HEK293 (cell line): ENCODE data around the gene KMO.

ENCODE experiments used
- CTCF ChIA-PET: fragments of 350-600 bp; formaldehyde crosslinking; extraction: SDS; loops from one replicate; lab custom pipeline; 2021; ENCODE audit warnings: antibody characterized with exemption; lab: Yijun Ruan, JAX
- POLR2A ChIA-PET: fragments of 300-600 bp; formaldehyde crosslinking; extraction: SDS; loops from one replicate; lab custom pipeline; 2020; ENCODE audit warnings: antibody characterized with exemption, inconsistent platforms; lab: Yijun Ruan, JAX
- H3K27ac ChIP-seq: fragments of 200-500 bp; sonication (Bioruptor generic); 2 replicates; pipeline ENCODE4 v1.5.1; 2014; ENCODE audit warnings: low read depth, low read length, control low read depth, inconsistent platforms; ENCODE audit errors: extremely low read depth
- H3K36me3 ChIP-seq, 2 experiments: fragments of 200-500 bp in 1 of 2; sonication (Bioruptor generic) in 1 of 2; 1 replicate in 1 of 2; 2 replicates in 1 of 2; pipeline ENCODE4 v1.5.1; 2014 to 2017; ENCODE audit warnings: inconsistent platforms in 2 of 2, low read length in 2 of 2; ENCODE audit not compliant: control insufficient read depth in 2 of 2, insufficient read depth in 1 of 2
- H3K4me1 ChIP-seq: fragments of 200-500 bp; sonication (Bioruptor generic); 2 replicates; pipeline ENCODE4 v1.5.1; 2014; ENCODE audit warnings: mild to moderate bottlenecking, low read length, inconsistent platforms; ENCODE audit not compliant: control insufficient read depth, insufficient read depth
- H3K4me3 ChIP-seq: 2 replicates; pipeline ENCODE4 v1.5.1; 2011; ENCODE audit warnings: low read depth, mild to moderate bottlenecking, control low read depth, low read length, moderate library complexity
- H3K9me3 ChIP-seq: fragments of 200-500 bp; sonication (Bioruptor generic); 2 replicates; pipeline ENCODE4 v1.5.1; 2014; ENCODE audit warnings: low read depth, low read length, inconsistent platforms; ENCODE audit not compliant: control insufficient read depth, insufficient read depth
- AEBP2 ChIP-seq: fragments of 450-650 bp; formaldehyde crosslinking; IDR thresholded peaks from 2 replicates; pipeline ENCODE4 v1.5.1; 2016; ENCODE audit warnings: missing biosample characterization, missing genetic modification characterization, borderline replicate concordance
- BCL11A ChIP-seq: fragments of 450-650 bp; formaldehyde crosslinking; IDR thresholded peaks from 2 replicates; pipeline ENCODE4 v1.5.1; 2016; ENCODE audit warnings: low read depth, missing biosample characterization, missing genetic modification characterization
- FEZF1 ChIP-seq: fragments of 450-650 bp; formaldehyde crosslinking; IDR thresholded peaks from 2 replicates; pipeline ENCODE4 v1.5.1; 2016; ENCODE audit warnings: missing biosample characterization, missing genetic modification characterization
- HIC1 ChIP-seq: fragments of 450-650 bp; formaldehyde crosslinking; IDR thresholded peaks from 2 replicates; pipeline ENCODE4 v1.5.1; 2016; ENCODE audit warnings: missing biosample characterization, missing genetic modification characterization
- OSR2 ChIP-seq: fragments of 450-650 bp; formaldehyde crosslinking; IDR thresholded peaks from 2 replicates; pipeline ENCODE4 v1.5.1; 2016; ENCODE audit warnings: missing biosample characterization, missing genetic modification characterization
- PRDM2 ChIP-seq: fragments of 450-650 bp; formaldehyde crosslinking; IDR thresholded peaks from 2 replicates; pipeline ENCODE4 v1.5.1; 2016; ENCODE audit warnings: missing biosample characterization, missing genetic modification characterization, borderline replicate concordance
- YY1 ChIP-seq: fragments of 450-650 bp; formaldehyde crosslinking; IDR thresholded peaks from 2 replicates; pipeline ENCODE4 v1.5.1; 2018; ENCODE audit warnings: missing biosample characterization, missing genetic modification characterization
- ZBTB11 ChIP-seq: fragments of 450-650 bp; formaldehyde crosslinking; conservative IDR thresholded peaks from 2 replicates; pipeline ENCODE4 v1.5.1; 2016; ENCODE audit warnings: low read depth, missing biosample characterization, missing genetic modification characterization
- ZNF16 ChIP-seq: fragments of 450-650 bp; formaldehyde crosslinking; IDR thresholded peaks from 2 replicates; pipeline ENCODE4 v1.5.1; 2016; ENCODE audit warnings: low read depth, missing biosample characterization, missing genetic modification characterization
- ZNF221 ChIP-seq: fragments of 450-650 bp; formaldehyde crosslinking; IDR thresholded peaks from 2 replicates; pipeline ENCODE4 v1.5.1; 2017; ENCODE audit warnings: missing biosample characterization, missing genetic modification characterization, borderline replicate concordance
- ZNF521 ChIP-seq: fragments of 450-650 bp; formaldehyde crosslinking; IDR thresholded peaks from 2 replicates; pipeline ENCODE4 v1.5.1; 2017; ENCODE audit warnings: missing biosample characterization, mild to moderate bottlenecking, missing genetic modification characterization
- ZNF544 ChIP-seq: fragments of 450-650 bp; formaldehyde crosslinking; IDR thresholded peaks from 2 replicates; pipeline ENCODE4 v1.5.0; 2017; ENCODE audit warnings: missing biosample characterization, missing genetic modification characterization
- ZNF561 ChIP-seq: fragments of 450-650 bp; IDR thresholded peaks from 2 replicates; pipeline ENCODE4 v1.5.1; 2018; ENCODE audit warnings: missing biosample characterization, missing genetic modification characterization, borderline replicate concordance
- ZNF621 ChIP-seq: fragments of 450-650 bp; formaldehyde crosslinking; IDR thresholded peaks from 2 replicates; pipeline ENCODE4 v1.5.1; 2017; ENCODE audit warnings: missing biosample characterization, missing genetic modification characterization
- ZNF692 ChIP-seq: fragments of 450-650 bp; formaldehyde crosslinking; IDR thresholded peaks from 2 replicates; pipeline ENCODE4 v1.5.1; 2016; ENCODE audit warnings: missing biosample characterization, missing genetic modification characterization

KMO gene

GRCh38 chr1:241640149-241640866, 108.1 kb downstream of the KMO start, which contains the start of the genes CHML and OPN3 (continued):
- TF ChIP-seq ZNF544 (tag by site-specific recombination), result no peak
- peak; percentile 94 for TF ChIP-seq ZNF561 (tag by site-specific recombination)
- no peak for TF ChIP-seq ZNF221 (tag by site-specific recombination)
- TF ChIP-seq FEZF1 (tag by site-specific recombination), result no peak
- no peak; the same call in 1 of the 2 replicates for TF ChIP-seq YY1 (tag by site-specific recombination)
- TF ChIP-seq AEBP2, result no peak
- no peak for TF ChIP-seq ZNF521 (tag by site-specific recombination)
- peak; percentile 96 for TF ChIP-seq HIC1 (tag by site-specific recombination)
- no peak for TF ChIP-seq PRDM2 (tag by site-specific recombination)

GRCh38 chr1:241640867-241641622, 108.9 kb downstream of the KMO start:
- ChIA-PET POLR2A (interaction anchor here (0.5 to 1.6 kb wide), 9 partner anchors 12 to 1615 kb away, joined by 3 to 13 read pairs (median 4); partner anchors contain the start of genes CEP170, EXO1, FH and SDCCAG8), CTCF (interaction anchor here (0.7 to 4.5 kb wide), 2 partner anchors 14 to 20 kb away, joined by 3 to 23 read pairs; no protein-coding TSS in a partner anchor)
- peaks cover 10% of the 10 kb centered on the region for H3K4me1 ChIP-seq
- no peaks in the 10 kb centered on the region; the same call in 1 of the 2 replicates for H3K9me3 ChIP-seq
- H3K27ac ChIP-seq, result peak overlapping the region; percentile 8; the same call in 1 of the 2 replicates
- peaks cover 0 to 2% of the 10 kb centered on the region in 2 experiments; a peak in 1 of 3 replicates for H3K36me3 ChIP-seq
- no peak overlapping the region for H3K4me3 ChIP-seq
- TF ChIP-seq OSR2 (no peak), ZNF16 (tag by site-specific recombination) (0 out of 2 replicates have a peak, but pooled peaks have one; percentile 22), ZNF621 (tag by site-specific recombination) (no peak), ZNF692 (0 out of 2 replicates have a peak, but pooled peaks have one; percentile 10), BCL11A (tag by site-specific recombination) (no peak), ZBTB11 (tag by site-specific recombination) (0 out of 2 replicates have a peak, but pooled peaks have one; percentile 9)
